ENCODE data around the gene ZNF211. TPM values are rescaled to one million over a fixed set of nuclear protein-coding genes. Genes with fewer than 3 reads are reported as not detected.

ZNF211 gene
- 4.0 TPM for total RNA-seq

GRCh38 chr19:57632987-57633831 is at the start of gene ZNF211:
Gene ZNF211 (plus strand): TSS chr19:57633168. CDS start chr19:57633347, 179 bp downstream.
- peak; percentile 100 for ATAC-seq

- peak; percentile 73 for ATAC-seq
Measured at GRCh38 chr19:57583521-57584416, 49.2 kb upstream of the ZNF211 start, which contains the start of gene ZIK1. Gene ZIK1 (plus strand): TSS chr19:57584145. CDS start chr19:57584357, 212 bp downstream.

- ATAC-seq: no peak
Measured at GRCh38 chr19:57587529-57587928, 45.4 kb upstream of the ZNF211 start.

- no peak for ATAC-seq
Measured at GRCh38 chr19:57599377-57599760, 33.6 kb upstream of the ZNF211 start.

- ATAC-seq: peak; percentile 97
Measured at GRCh38 chr19:57599761-57600383, 33.1 kb upstream of the ZNF211 start, which contains the start of gene ZNF530. Gene ZNF530 (plus strand): TSS chr19:57599885. CDS start chr19:57604346, 4,461 bp downstream.

GRCh38 chr19:57606931-57607330 is 26.0 kb upstream of the ZNF211 start:
- ATAC-seq: no peak

- no peak for ATAC-seq
Measured at GRCh38 chr19:57611113-57611512, 21.9 kb upstream of the ZNF211 start.

GRCh38 chr19:57613941-57614743 is 18.8 kb upstream of the ZNF211 start, which contains the start of gene ZNF134:
Gene ZNF134 (plus strand): TSS chr19:57614242. CDS start chr19:57619469, 5,227 bp downstream.
- peak; percentile 96 for ATAC-seq

- ATAC-seq: no peak
Measured at GRCh38 chr19:57615346-57615745, 17.6 kb upstream of the ZNF211 start.

- ATAC-seq: no peak
Measured at GRCh38 chr19:57620673-57621348, 12.2 kb upstream of the ZNF211 start.

- ATAC-seq: no peak
Measured at GRCh38 chr19:57623091-57623490, 9.9 kb upstream of the ZNF211 start.

- peak; percentile 14 for ATAC-seq
Measured at GRCh38 chr19:57633832-57634131, 814 bp downstream of the ZNF211 start.

GRCh38 chr19:57637379-57637778 is 4.4 kb downstream of the ZNF211 start:
- ATAC-seq: no peak

- ATAC-seq: no peak
Measured at GRCh38 chr19:57641715-57642234, 8.8 kb downstream of the ZNF211 start.

GRCh38 chr19:57642396-57643046 is 9.6 kb downstream of the ZNF211 start:
- peak; percentile 85 for ATAC-seq

- no peak for ATAC-seq
Measured at GRCh38 chr19:57643734-57644133, 10.8 kb downstream of the ZNF211 start.

- no peak for ATAC-seq
Measured at GRCh38 chr19:57648331-57649003, 15.5 kb downstream of the ZNF211 start.

- no peak for ATAC-seq
Measured at GRCh38 chr19:57651654-57651996, 18.7 kb downstream of the ZNF211 start.

- no peak for ATAC-seq
Measured at GRCh38 chr19:57653689-57654088, 20.7 kb downstream of the ZNF211 start.

- no peak for ATAC-seq
Measured at GRCh38 chr19:57655443-57655842, 22.5 kb downstream of the ZNF211 start.

Measured in esophagus mucosa (tissue), 1 donor.